Esophagus muscularis mucosa (tissue), 3 donors: ENCODE measurements around the gene FBXL19.

Experiments
- CTCF ChIP-seq, 3 experiments: fragments of 200-600 bp in 2 of 3; fragments of 450-650 bp in 1 of 3; sonication (generic) in 2 of 3; IDR thresholded peaks; one replicate each; pipeline ENCODE4 v1.5.1; 2017 to 2019; ENCODE audit warnings: antibody characterized with exemption in 3 of 3, mild to moderate bottlenecking in 2 of 3, moderate library complexity in 1 of 3
- POLR2A ChIP-seq: fragments of 450-650 bp; IDR thresholded peaks from one replicate; pipeline ENCODE4 v1.6.1; 2017; ENCODE audit warnings: antibody characterized with exemption, moderate library complexity, mild to moderate bottlenecking, low read depth

- TF ChIP-seq CTCF (IDR thresholded peaks at IDR 0.05) (no peak), POLR2A (no peak)
Observed at GRCh38 chr16:30990105-30990504, 66.7 kb downstream of the FBXL19 start.
